ENCODE measurements around the gene NTMT1.

- TF ChIP-seq CTCF (IDR thresholded peaks at IDR 0.05) (no peak), POLR2A (IDR thresholded peaks at IDR 0.05) (no peak), EP300 (IDR thresholded peaks at IDR 0.05) (no peak)
These were observed 10.3 kb upstream of the NTMT1 start for GRCh38 chr9:129615407-129616285.
